Muscle of arm (tissue), 14 donors: ENCODE measurements around the gene PRXL2A. TPM values are rescaled to one million over a fixed set of nuclear protein-coding genes. Genes with fewer than 3 reads are reported as not detected.
A peak's percentile ranks its signal among the peaks of the same experiment; 100 is the strongest.
"Not testable (repeated sequence)": the region's sequence is repeated elsewhere in the genome, so short reads cannot be mapped to it uniquely, and the experiment has no call there.

Source experiments
- DNase-seq: peaks from one replicate; pipeline ENCODE4 v3.0.0-alpha.2; 2013
- long read RNA-seq, 11 donors: transcript quantifications; one replicate each; lab custom pipeline, GENCODE V29; 2026
- polyA plus RNA-seq, 12 donors: library from polyadenylated mRNA; unstranded; fragments of 120-200 nt; gene quantifications; one replicate each; pipeline ENCODE4 v1.2.1, GENCODE V29; 2013; ENCODE audit not compliant: insufficient read length in 12 of 12

The PRXL2A gene, protein sequence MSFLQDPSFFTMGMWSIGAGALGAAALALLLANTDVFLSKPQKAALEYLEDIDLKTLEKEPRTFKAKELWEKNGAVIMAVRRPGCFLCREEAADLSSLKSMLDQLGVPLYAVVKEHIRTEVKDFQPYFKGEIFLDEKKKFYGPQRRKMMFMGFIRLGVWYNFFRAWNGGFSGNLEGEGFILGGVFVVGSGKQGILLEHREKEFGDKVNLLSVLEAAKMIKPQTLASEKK
- polyA plus RNA-seq, result 100 to 1,000 TPM in 2 of 12 donors, 10 to 100 TPM in 10; 73.4 to 838 (median 87.9) TPM
- long read RNA-seq, donor 1, full-length matches to known transcripts, result 59 of 105 reads
- long read RNA-seq, donor 1, partial matches to known transcripts, result 46 of 105 reads
- long read RNA-seq, donor 1, other reads (novel, unspliced or antisense), result 0 of 105 reads
- long read RNA-seq, donor 2, full-length matches to known transcripts, result 77 of 90 reads
- long read RNA-seq, donor 2, partial matches to known transcripts, result 13 of 90 reads
- long read RNA-seq, donor 2, other reads (novel, unspliced or antisense), result 0 of 90 reads
- long read RNA-seq, donor 3, full-length matches to known transcripts, result 30 of 50 reads
- long read RNA-seq, donor 3, partial matches to known transcripts, result 20 of 50 reads
- long read RNA-seq, donor 3, other reads (novel, unspliced or antisense), result 0 of 50 reads
- long read RNA-seq, donor 4, full-length matches to known transcripts, result 15 of 36 reads
- long read RNA-seq, donor 4, partial matches to known transcripts, result 21 of 36 reads
- long read RNA-seq, donor 4, other reads (novel, unspliced or antisense), result 0 of 36 reads
- long read RNA-seq, donor 5, result 0 reads
- long read RNA-seq, donor 6, full-length matches to known transcripts, result 29 of 40 reads
- long read RNA-seq, donor 6, partial matches to known transcripts, result 11 of 40 reads
- long read RNA-seq, donor 6, other reads (novel, unspliced or antisense), result 0 of 40 reads
- long read RNA-seq, donor 7, full-length matches to known transcripts, result 31 of 52 reads
- long read RNA-seq, donor 7, partial matches to known transcripts, result 21 of 52 reads
- long read RNA-seq, donor 7, other reads (novel, unspliced or antisense), result 0 of 52 reads
- long read RNA-seq, donor 8, full-length matches to known transcripts, result 75 of 135 reads
- long read RNA-seq, donor 8, partial matches to known transcripts, result 60 of 135 reads
- long read RNA-seq, donor 8, other reads (novel, unspliced or antisense), result 0 of 135 reads
- long read RNA-seq, donor 9, full-length matches to known transcripts, result 40 of 51 reads
- long read RNA-seq, donor 9, partial matches to known transcripts, result 11 of 51 reads
- long read RNA-seq, donor 9, other reads (novel, unspliced or antisense), result 0 of 51 reads
- long read RNA-seq, donor 10, full-length matches to known transcripts, result 53 of 72 reads
- long read RNA-seq, donor 10, partial matches to known transcripts, result 19 of 72 reads
- long read RNA-seq, donor 10, other reads (novel, unspliced or antisense), result 0 of 72 reads
- long read RNA-seq, donor 11, full-length matches to known transcripts, result 52 of 71 reads
- long read RNA-seq, donor 11, partial matches to known transcripts, result 19 of 71 reads
- long read RNA-seq, donor 11, other reads (novel, unspliced or antisense), result 0 of 71 reads

DNA sequence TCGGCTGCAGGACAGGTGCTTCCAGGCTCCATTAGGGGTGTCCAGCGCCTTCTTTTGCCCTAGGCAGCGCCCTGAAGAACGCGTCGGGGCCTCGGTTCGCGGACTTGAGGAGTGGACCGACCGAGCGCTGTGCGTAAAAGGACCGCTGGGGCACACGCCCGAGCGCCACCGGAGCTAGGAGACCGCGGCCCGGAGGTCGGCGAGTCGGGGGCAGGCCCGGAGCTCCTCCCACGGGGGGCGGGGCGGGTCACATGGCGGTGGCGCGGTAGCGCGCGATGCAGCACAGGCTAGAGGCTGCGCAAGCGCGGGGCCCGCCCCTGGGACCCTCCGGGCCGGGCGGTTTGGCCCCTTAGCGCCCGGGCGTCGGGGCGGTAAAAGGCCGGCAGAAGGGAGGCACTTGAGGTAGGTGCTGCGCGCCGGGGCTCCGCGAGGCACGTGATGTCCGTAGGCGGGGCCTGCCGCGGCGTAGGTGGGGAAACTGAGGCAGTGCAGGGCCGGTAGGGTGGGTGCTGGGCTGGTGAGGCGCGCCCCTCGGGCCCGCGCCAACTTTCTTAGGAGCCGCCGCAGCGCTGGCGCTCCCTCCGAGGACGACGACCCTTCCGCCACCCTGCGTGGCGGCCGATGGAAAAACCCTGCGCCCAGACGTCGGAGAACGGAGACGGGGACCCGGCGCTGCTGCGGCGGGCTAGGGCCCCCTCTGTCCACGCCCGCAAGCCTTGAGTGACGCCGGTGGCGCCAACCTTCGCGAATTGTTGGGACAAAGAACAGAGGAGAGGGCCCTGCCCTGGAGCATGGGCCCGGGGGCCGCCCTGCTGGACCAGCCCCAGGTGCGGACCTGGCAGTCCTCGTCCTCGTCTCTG lies at the start of gene PRXL2A:
Gene PRXL2A (plus strand): TSS at position 310 of the 860 bp plus-strand sequence. CDS start 11,917 bp downstream, outside the sequence.
- peak; percentile 75 for DNase-seq

DNA sequence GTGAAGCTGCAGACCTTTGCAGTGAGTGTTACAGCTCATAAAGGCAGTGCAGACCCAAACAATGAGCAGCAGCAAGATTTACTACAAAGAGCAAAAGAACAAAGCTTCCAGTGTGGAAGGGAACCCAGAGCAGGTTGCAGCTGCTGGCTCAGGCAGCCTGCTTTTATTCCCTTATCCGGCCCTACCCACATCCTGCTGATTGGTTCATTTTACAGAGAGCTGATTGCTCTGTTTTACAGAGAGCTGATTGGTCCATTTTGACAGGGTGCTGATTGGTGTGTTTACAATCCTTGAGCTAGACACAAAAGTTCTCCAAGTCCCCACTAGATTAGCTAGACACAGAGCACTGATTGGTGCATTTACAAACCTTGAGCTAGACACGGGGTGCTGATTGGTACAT lies 49.4 kb upstream of the PRXL2A start:
- DNase-seq, result not testable (repeated sequence)

DNA sequence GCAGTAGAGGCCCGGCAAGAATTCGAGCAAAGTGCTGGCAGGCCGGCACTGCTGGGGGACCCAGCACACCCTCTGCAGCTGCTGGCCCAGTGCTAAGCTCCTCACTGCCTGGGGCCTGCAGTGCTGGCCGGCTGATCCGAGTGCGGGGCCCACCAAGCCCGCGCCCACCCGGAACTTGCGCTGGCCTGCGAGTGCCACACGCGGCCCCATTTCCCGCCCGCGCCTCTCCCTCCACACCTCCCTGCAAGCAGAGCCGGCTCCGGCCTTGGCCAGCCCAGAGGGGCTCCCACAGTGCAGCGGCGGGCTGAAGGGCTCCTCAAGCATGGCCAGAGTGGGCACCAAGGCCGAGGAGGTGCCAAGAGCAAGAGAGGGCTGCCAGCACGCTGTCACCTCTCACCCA lies 48.7 kb upstream of the PRXL2A start:
- no peak for DNase-seq

DNA sequence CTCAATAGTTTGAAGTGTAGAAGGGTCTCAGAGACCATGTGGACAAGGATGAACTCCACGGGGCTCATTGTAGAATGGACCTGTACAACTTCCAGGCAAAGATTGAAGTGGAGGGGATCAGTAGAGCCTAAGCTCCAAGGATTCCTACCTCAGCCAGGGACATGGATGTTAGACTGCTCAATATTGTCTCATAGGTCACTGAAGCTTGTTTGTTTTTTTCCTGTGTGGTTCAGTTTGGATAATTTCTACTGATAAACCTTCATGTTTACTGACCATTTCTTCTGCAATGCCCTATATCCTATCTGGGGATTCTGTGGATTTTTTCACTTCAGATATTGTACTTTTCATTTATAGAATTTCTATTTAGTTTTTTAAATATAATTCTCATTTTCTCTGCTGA lies 42.8 kb upstream of the PRXL2A start:
- no peak for DNase-seq

DNA sequence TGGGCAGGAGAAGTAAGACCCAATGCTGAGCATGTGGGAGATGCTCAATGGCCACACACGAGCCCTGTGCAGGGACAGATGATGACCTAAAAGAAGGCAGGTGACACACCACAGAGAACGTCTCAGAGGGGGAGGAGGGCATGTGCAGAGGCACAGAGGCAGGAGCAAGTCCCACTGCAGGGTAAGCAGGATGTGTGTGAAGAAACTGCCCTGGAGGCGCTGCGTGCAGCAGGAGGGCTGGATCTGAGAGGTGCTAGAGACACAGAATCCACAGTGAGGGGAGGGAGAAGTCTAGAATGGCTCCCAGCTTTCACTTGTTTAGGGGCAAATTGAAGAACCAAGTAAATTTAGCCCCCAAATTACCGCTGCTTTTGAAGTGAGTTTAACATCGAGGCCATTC lies 36.9 kb upstream of the PRXL2A start:
- no peak for DNase-seq

DNA sequence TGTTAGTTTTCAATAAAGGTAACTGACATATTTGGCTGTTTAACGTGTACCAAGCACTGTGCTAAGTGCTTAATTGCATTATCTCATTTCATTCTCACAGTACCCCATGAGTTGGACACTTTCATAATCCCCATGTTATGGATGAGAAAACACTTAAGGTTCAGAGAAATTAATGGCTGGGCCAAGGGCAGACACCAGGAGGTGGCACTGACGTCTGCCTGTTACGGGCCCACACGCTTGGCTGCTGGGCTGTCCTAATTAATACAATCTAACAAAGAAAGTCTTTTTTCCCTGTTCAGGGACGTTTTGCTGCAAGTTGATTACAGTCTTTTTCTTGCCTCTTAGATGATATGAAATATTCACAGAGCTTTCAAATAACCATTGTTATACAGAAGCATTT lies 35.7 kb upstream of the PRXL2A start:
- DNase-seq, result no peak

DNA sequence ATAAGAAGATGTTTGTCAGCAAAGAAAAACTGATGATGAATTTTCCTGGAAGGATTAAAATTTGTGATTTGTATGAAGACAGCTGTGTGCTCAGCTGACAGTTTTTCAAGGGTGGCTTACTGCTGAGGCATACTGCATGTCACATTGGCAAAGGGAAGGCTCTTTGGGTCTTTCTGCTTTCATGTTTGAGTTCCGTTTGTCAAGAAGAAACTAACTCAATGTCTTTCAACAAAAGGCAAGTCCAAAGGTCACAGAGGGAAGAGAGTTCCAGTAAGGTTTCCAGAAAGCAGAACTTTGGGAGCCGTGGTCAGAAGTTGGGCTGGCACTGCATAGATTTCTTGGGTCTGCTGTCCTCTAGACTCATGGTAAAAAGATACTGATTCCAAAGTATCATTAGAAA lies 34.8 kb upstream of the PRXL2A start:
- DNase-seq, result no peak

DNA sequence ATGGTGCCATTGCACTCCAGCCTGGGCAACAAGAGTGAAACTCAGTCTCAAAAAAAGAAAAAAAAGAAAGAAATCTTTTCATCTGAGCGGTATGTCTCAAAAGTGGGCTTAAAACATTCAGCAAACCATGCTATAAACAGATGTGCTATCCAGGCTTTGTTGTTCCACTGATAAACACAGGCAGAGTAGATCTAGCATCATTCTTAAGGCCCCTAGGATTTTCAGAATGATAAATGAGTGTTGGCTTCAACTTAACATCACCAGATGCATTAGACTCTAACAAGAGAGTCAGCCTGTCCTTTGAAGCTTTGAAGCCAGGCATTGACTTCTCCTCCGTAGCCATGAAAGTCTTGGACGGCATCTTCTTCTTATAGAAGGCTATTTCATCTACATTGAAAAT lies 28.6 kb upstream of the PRXL2A start:
- DNase-seq, result no peak

DNA sequence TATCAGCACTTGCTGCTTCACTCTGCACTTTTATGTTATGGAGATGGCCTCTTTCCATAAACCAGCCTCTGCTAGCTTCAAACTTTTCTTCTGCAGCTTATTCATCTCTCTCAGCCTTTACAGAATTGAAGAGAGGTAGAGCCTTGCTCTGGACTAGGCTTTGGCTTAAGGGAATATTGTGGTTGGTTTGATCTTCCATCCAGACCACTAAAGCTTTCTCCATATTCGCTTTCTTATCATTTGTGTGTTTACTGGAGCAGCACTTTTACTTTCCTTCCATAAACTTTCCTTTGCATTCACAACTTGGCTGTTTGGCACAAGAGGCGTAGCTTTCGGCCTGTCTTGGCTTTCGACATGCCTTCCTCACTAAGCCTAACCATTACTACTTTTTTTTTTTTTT lies 28.2 kb upstream of the PRXL2A start:
- DNase-seq, result no peak

DNA sequence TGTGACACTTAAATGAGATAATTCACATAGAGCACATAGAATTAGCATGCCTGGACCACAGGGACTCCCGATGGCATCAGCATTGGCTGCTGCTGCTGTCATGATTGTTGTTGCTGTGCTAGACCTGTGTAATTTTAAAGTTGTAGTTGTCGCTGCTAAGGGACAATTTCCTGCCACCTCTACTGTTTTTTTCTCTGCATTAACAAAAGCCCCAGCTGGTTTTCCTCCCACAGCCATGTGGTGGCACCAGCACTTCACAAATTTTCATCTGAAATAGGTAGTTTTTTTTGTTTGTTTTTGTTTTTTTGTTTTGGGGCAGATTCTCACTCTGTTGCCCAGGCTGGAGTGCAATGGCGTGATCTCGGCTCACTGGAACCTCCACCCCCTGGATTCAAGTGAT lies 25.4 kb upstream of the PRXL2A start:
- DNase-seq, result peak; percentile 48

DNA sequence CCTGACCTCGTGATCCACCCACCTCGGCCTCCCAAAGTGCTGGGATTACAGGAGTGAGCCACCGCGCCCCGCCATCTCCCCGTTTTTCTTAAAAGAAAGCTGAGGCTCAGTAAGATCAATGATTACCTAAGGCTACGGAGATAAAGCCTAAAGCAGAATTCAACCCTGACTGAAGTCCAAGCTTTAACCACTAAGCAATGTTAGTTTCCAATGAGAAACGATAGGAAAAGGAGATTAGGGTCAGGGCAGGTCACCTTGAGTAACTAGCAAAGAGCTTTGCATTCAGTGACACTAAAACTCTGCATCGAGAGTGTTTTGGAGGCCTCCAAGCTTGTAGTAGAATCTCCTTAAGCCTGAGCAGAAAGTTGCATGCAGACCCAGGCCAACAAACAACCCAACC lies 17.6 kb upstream of the PRXL2A start:
- DNase-seq, result no peak

DNA sequence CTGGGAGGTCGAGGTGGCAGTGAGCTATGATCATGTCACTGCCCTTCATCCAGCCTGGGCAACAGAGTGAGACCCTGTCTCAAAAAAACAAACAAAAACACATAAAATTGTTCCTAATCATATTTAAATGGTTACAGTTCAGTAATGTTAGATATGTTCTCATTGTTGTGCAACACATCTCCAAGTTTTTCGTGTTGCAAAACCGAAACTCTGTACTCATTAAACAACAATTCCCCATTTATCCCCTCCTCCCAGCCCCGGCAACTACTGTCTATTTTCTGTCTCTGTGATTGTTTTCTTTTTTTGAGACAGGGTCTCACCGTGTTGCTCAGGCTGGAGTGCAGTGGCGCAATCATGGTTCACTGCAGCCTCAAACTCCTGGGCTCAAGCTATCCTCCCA lies 16.1 kb upstream of the PRXL2A start:
- DNase-seq, result no peak

DNA sequence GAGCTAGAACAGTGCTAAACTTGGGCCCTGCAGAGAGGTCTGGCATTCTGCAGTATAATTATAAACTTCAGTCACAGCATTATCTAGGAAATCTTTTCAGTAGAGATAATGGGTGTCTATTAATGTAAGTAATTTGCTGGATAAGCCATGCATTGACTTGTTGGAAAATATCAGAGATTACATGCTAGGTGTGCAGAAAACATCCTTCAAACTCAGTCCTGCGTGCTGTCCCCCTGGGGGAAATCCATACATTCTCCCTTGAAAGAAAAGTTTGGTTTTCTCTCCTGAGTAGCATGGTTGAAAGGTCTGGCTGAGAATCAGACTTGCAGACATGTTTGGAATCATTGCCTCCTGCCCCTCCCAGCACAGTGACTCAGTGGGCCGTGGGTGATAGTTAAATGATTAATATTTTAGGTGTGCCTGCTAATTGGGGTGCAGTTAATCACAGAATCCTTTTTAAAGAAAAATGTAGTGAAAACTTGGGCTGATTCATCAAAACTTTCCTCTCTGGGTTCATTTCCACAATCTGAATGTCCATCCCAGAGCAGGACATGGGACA lies 13.9 kb upstream of the PRXL2A start:
- DNase-seq, result no peak

DNA sequence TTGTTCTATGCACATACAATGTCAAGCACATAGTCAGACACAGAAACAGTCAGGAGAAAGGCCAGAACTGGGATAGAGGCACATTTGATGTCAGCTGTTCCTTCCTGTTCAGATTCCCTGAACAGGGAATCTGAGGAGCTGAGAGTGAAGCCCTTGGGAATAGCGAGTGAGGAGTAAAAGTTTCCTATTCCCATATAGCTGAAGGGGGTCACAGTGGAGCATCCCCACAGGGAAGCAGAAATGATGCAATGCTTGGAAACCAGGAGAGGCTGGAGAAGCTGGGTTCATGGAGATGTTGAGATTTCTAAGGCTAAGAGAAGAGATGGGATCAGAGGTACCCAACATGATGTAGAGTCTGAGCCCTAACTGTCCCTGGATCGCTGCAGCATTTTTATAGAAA lies 11.3 kb upstream of the PRXL2A start:
- DNase-seq, result no peak

DNA sequence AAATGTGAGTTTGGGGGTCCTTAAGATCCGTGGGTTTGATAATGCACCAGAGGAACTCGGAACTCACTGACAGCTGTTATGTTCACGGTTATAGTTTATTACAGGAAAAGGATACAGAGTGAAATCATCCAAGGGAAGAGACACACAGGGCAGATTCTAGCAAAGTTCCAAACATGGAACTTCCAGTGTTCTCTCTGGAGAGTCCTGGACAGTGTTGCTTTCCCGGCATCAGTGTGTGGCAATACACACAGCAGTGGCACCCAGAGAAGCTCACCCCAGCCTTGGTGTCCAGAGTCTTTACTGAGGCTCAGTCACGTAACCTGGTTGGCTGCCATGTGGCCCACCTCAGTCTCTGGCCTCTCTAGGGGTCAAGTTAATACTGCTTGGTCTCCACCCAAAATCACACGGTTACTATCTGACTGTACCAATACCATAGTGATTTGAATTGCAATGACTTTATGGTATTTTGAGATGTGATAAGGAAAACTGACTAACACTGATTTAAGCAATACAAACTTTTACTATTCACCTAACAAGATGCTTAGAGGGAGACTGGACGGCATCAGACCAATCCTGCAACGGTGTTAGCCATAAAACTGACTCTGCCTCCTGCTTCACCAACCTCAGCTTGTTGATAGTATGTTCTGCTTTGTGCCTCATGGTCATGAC lies 8.1 kb upstream of the PRXL2A start:
- DNase-seq, result no peak

DNA sequence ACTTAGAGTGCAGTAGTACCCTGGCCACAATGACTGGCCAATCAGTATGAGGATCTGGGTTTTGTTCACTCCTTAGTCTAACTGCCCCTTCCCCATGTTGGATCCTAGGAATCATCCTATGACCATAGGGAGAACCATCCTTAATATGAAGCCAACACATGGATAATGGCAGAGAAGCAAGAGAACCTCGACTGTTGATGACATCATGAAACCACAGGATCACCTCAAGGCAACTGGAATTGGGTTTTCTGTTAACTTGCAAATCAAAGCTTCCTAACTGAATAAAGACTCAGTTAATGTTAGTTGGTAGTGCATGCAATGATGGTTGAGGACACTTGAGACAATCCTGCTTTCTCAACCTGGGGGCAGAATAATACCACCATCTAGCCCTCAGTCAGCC lies 3.3 kb upstream of the PRXL2A start:
- DNase-seq, result no peak

DNA sequence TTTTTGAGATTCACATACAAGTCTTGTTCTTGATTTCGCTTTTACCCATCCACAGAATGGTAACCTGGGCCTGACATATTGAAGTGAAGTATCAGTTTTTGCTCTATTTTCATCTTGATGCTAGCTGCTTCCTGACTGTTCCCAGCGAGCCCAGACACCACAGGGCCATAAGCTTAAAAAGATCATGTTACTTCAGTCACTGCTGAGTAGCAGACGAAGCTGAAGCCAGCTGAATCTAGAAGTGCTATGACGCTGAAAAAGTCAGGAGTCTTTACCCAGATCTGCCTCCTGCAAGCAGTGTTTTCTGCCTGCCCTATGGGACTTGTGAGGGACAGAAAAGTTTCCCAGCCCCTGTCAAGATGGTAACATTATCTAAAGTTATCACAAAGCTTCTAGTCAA lies 2.7 kb upstream of the PRXL2A start:
- no peak for DNase-seq

DNA sequence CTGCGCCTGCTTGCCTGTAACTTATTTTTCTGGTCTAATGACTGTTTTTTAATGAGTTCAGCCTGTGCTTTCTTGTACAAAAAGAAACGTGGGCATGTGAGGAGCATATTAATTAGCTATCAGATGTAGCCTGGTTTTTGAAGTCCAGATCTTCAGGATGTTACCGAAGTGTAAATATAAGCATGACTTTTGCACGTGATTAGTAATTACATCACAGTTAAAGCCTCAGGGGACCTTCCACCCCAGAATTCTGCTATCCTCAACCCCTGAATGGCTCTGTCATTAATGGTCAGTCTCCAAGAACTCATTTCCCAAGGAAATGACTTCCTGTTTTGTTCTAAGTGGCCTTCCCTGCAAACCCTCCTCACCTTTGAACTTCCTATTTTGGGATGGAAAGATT lies 2.1 kb upstream of the PRXL2A start:
- DNase-seq, result no peak

DNA sequence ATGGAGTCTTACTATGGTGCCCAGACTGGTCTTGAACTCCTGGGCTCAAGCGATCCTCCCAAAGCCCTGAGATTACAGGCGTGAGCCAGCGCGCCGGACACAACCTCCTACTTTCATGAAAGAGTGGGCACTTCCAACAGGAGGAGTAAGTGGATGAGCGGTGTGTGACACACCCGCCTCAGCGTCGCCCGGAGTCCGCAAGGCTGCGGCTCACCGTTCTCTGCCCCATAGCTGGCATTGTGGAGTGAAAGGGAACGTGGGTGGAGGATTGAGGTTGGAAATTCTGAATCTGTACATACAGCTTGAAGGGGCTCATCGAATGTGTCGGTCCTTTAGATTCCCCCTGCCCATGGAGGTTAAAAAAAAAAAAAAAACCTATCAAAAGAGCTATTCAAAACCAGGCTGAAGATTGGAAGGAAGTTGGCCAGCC lies 524 bp upstream of the PRXL2A start:
- no peak for DNase-seq
